Lower leg skin (tissue), 3 donors: ENCODE measurements around the gene KDM2B.

Experiments
- CTCF ChIP-seq, 3 donors: fragments of 450-650 bp; IDR thresholded peaks; one replicate each; pipeline ENCODE4 v1.5.1; 2016; ENCODE audit warnings: antibody characterized with exemption in 3 of 3, mild to moderate bottlenecking in 3 of 3, moderate library complexity in 2 of 3
- POLR2A ChIP-seq, 2 donors: fragments of 450-650 bp; IDR thresholded peaks; one replicate each; pipeline ENCODE4 v1.6.1; 2016 to 2017; ENCODE audit warnings: antibody characterized with exemption in 2 of 2, mild to moderate bottlenecking in 1 of 2, moderate library complexity in 1 of 2

GRCh38 chr12:121514184-121514742, 66.6 kb downstream of the KDM2B start:
- TF ChIP-seq POLR2A (IDR thresholded peaks at IDR 0.05) (no peak), CTCF (IDR thresholded peaks at IDR 0.05) (no peak)
